GM19099 (cell line): ENCODE data around the gene KCNK15.

Experiments used
- POLR2A ChIP-seq: IDR thresholded peaks from 3 replicates; pipeline ENCODE4 v1.6.1; 2011; ENCODE audit warnings: low read depth; ENCODE audit not compliant: insufficient read length; ENCODE audit errors: extremely low read depth

The KCNK15 gene

DNA sequence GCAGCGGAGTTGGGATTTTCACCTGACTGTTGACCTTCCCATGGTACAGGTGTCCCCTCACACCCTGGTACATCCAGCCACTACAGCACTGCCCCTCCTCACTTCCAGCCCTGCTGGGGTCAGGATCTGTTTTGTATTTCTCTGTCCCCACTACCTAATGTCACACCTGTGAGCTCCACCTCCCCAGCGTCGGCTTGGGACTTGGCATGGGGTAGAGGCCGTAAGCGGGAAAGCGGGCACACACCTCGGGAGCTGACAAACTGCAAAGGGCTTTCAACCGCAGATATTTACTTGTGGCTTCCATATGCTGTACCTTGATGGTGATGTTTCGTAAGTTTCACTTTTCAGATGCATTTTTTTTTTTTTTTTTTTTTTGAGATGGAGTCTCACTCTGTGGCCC lies 35.9 kb upstream of the KCNK15 start:
- no peak for TF ChIP-seq POLR2A

DNA sequence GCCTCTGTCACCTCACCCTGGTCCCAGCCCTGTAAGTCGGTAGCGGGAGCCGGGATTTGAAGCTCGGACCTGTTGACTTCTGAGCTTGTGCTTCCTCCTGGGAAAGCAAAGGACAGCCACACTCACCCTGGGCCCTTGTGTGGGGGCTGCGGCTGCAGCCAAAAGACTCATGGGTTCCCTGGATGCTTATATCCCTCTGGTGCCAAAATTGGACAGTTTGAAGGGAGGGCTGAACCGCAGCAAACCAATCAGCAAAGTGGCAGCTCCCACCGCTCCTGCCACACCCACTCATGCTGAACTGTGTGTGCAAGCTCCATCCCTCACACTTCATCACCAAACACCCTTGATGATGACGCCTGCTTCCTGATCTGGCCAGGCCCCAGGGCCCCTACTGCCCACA lies 34.4 kb upstream of the KCNK15 start:
- TF ChIP-seq POLR2A = no peak

DNA sequence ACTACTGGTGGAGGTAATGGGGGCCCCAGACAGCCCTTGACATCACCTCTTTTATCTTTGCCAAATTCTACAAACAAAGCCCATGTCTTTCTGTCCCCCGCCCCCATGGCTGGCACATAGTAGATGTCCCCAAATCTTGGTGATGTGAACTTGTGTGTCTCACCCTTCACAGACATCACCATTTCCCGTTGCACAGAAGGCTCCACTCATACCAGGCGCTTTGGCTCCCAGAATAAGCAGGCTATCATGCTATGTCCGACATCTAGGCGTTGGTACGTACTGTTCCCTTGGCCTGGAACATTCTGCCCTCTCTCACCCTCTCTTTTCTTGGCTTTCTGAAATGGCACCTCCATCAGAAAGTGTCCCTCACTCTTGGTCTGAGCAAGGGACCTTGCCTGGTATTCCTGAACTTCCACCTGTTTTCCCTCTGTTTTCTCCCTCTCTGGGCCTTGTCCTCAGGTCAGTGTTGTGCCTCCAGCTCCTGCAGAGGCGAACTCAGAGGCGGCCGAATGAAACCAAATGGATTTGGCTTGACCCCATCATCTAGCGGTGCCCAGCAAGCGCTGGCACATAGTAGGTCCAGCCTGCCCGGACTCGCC lies 31.5 kb upstream of the KCNK15 start:
- TF ChIP-seq POLR2A = no peak

DNA sequence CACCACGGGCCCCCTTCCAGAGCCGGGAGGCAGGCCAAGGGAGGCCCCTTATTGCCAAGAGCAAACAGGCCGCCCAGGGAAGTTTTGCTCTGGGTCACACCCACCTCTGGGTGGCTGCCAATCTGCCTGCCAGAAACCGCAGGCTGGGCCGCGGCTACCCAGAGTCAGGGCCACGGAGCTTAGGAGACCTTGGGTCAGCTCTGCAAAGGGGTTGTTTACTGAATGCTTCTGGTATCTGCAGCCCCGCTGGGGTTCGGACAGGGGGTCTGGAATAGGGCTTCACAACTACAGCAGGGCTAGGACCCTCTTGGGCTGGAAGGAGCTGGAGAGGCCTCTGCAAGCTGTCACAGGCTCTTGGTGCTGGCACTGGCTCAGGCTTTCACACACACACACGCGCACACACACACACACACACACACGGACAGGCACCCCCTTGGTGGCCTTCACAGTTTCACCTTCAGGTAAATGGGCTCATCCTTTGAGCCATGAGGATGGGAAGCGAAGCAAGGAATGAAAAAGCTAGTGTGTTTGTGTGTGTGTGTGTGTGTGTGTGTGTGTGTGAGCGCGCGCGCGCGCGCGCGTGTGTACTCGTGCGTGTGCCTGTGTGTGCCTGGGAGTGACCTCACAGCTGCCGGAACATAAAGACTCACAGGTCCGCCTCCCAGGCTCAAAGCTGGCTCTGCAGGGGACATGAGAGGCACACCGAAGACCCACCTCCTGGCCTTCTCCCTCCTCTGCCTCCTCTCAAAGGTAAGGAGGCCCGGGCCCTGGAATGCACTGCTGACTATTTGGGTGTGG lies 30.8 kb upstream of the KCNK15 start, which contains the start of gene CCN5:
TSS of gene CCN5 (plus strand) at position 669 of the 798 bp plus-strand sequence. CDS start at position 691, 22 bp downstream.
- TF ChIP-seq POLR2A = no peak

DNA sequence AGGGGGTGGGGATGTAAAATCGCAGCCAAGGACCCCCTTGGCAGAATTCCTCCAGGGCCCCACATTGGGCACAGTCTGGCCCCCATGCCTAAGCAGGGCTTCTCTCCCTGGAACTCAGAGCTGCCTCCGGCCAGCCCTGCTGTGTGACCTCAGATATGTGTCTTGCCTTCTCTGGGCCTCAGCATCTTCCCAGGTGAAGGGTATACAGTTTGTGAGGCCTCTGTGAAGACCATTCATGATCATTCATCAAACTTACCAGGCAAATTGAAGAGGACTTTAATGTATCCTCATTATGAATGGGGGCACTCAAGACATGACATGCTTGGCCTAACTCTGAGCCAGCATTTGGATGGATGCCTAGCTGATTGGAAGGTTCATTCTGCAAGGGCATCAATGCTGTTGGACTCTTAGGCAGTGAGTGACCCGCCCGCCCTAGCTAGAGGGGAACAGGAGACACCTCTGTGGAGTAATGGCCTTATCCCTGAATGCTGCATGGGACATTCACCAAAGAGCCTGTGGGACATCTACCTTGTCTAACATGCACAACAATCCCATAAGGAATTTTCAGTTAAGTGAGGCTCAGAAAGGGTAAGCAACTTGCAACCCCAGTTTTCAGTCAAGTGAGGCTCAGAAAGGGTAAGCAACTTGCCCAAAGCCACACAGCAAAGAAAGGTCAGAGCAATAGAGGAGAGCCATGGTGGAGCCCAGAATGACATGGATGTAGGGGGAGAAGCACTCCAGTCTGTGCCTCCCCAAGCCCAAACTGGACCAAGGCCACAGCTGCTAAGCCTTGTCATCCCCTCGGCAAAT lies 30.0 kb upstream of the KCNK15 start:
- no peak for TF ChIP-seq POLR2A

DNA sequence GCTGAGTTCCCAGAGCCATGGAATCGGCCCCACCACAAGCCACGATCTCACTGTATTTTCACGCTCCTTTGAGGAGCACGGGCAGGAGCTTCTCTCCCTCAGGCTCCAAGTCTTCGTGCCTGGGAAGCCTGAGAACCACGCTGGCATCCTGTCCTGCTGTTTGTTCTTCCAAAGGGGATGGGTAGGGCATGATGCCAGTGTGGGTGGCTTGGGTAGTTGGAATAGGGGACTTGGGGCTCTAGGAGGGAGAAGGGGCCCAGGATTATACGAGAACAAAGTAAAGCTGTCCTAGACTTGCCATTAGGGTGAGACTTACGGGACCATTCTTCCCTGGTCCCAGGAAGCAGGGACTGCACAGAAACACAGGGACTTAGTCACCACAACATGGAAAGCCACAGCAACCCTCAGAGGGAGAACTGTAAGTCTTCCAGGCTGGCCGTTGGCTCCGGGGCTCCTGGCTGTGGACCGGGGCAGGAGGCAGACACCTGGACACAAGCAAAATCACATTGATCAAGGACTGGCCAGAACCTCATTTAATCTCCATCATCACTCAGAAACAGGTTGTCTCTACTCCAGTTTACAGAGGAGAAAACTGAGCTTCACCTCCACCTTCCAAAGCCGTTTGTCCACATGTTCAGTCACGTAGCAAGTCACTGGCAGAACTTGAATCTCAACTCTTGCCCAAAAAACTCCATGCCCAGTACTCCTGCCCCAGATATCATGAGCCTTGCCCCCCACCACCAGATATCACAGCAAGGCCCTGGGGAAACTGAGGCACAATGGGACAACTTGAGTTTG lies 29.2 kb upstream of the KCNK15 start:
- TF ChIP-seq POLR2A = no peak

DNA sequence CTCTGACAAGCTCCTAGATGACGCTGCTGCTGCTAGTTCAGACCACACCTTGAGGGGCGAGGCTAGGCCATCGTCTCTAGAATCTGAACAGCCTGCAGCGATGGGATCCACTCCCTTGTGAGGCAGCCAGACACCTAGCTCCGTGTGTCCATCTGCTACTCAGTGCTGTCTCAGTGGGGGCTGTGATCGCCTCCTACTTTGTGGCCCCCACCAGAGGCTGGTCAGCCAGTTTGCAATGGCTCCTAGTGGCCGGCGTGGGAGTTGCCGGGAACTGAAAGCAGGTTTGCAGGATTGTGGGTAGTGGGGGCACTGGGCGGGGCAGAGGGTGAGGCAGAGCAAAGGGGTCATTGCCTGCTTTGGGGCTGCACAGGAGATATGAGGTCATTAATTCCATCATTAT lies 27.7 kb upstream of the KCNK15 start:
- no peak for TF ChIP-seq POLR2A

DNA sequence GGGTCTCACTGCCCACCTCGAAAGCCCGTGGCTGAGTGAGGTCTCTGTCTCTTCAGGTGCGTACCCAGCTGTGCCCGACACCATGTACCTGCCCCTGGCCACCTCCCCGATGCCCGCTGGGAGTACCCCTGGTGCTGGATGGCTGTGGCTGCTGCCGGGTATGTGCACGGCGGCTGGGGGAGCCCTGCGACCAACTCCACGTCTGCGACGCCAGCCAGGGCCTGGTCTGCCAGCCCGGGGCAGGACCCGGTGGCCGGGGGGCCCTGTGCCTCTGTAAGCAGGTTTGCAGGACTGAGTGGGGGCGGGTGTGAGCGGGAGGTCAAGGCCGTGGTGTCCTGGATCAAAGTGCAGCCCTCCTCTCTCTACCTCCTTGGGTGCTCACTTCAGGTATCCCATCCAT lies 25.8 kb upstream of the KCNK15 start:
- no peak for TF ChIP-seq POLR2A

DNA sequence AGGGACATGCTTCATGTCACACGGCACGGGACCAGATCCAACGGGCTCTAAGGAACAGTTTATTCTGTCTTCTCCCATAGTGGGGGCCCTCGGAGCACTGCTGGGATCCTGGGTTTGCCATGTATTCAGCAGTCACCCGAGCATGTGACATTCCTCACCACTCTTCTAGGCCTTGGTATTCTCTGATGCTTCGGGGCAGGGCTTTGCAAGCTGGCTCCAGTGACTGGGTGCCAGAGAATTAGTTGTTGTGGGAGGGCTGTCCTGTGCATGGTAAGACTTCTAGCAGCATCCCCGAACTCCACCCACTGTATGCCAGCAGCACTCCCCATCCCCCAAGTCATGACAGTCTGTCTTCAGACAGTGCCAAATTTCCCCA lies 25.1 kb upstream of the KCNK15 start:
- no peak for TF ChIP-seq POLR2A

DNA sequence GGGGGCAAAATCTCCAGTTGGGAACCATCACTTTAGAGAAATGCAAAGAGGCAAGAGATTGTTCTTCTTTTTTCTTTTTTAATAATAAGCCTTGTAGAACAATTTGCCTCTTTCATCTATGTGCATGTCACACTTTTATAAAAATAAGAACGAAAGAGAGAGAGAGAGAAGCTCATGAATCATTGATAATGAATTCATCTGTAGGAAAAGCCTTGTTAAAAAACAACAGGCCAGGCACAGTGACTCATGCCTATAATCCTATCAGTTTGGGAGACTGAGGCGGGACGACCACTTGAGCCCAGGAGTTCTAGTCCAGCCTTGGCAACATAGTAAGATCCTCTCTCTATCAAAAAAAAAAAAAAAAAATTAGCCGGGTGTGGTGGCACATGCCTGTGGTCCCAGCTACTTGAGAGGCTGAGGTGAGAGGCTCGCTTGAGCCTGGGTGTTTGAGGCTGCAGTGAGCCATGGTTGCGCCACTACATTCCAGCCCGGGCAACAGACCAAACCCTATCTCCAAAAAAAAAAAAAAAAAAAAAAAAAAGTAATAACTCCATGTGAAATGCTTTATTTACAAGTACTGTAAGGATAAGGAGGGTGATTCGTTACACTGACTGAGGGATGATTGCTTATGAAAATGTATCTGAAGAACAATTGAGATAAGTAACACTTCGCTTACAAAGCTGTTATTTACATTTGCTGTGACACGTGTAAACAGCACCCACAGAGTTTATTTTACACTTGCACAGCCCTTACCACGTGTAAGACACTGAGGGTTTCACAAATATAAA lies 24.5 kb upstream of the KCNK15 start:
- no peak for TF ChIP-seq POLR2A

DNA sequence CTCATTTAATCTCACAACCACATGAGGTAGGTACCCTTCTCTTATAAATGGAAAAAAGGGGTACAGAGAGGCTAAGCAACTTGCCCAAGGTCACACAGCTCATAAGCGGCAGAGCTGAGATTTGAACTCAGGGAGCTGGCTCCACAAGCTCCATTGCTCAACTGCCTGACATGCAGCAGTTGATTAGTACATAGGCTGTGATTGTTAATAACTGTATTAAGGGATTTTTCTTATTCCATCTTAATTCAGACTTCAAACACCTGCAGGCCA lies 23.9 kb upstream of the KCNK15 start:
- no peak for TF ChIP-seq POLR2A

DNA sequence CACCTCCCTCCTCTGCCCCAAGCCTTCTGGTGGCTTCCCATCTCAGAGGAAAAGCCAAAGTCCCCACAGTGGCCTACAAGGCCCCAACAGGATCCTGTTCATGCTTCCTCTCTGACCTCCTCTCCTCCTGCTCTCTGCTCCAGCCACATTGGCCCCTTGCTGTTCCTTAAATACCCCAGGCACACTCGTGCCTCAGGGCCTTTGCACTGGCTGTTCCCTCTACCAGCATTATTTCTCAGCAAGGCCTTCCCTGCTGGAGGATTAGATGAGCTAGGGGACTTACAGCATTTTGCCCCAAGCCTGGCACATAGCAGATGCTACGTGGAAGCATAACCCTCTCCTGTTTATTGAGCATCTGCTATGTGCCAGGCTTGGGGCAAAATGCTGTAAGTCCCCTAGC lies 22.7 kb upstream of the KCNK15 start:
- TF ChIP-seq POLR2A = no peak

DNA sequence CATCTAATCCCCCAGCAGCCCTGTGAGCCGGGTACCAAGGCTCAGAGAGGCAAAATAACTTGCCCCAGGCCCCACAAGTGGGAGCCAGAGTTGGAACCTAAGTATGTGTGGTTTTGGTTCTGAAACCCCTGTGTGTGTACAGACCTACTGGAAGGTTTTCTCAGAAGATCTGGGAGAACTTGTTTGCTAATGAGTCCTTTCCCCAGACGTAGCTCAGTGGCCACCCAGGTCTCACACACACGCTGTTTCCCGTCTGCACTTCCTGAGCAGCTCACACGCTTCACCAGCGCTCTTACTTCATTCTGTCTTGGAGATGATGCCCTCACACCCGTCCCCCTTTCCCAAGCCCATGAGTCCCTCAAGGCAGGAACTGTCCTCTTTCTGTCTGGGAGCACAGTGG lies 22.3 kb upstream of the KCNK15 start:
- TF ChIP-seq POLR2A = no peak

DNA sequence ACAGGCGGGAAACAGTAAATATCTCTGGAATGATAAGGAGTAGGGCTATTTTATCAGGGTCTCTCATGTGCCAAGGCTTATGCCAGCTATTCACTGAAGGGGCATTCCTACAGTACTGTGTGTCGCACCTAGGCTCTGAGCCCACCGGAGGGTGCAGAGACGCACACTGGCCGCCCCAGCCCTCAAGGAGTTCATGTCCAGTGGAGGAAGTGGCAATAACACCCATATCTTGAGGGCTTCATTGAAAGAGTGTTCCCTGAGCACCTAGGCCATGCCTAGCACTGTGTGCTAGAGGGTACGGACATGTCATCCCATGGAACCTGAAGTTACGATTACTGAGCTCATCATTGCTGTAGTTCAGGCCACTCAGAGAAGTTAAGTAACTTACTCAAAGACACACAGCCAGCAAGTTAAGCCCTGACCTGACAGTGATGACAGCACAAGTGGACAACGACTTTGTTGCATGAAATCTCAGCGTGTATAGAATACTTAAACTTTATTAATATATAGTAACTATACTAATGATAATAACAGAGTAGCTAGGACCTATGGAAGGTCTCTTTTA lies 21.8 kb upstream of the KCNK15 start:
- no peak for TF ChIP-seq POLR2A
